ENCODE results near the gene FAM168A.

GRCh38 chr11:73386546-73386945 lies 211.4 kb downstream of the FAM168A start:
- no peak for TF ChIP-seq CTCF (IDR thresholded peaks at IDR 0.05)
- no peak for TF ChIP-seq EP300 (IDR thresholded peaks at IDR 0.05)

All from ovary (tissue), 3 donors.